Chondrocyte (in vitro differentiated cells): ENCODE results near the gene RSPO4. TPM values are rescaled to one million over a fixed set of nuclear protein-coding genes. Genes with fewer than 3 reads are reported as not detected.

Experiments used
- DNase-seq: peaks from one replicate; pipeline ENCODE4 v3.0.0; 2021; ENCODE audit warnings: mixed read lengths, low spot score
- H3K27ac Mint-ChIP-seq: one replicate; pipeline ENCODE4 v1.8.0; 2021; ENCODE audit warnings: mild to moderate bottlenecking, moderate library complexity, mixed read lengths; ENCODE audit not compliant: unreplicated experiment
- H3K27me3 Mint-ChIP-seq: 2 replicates; pipeline ENCODE4 v1.8.0; 2021; ENCODE audit warnings: low read depth, mixed read lengths
- H3K36me3 Mint-ChIP-seq: 2 replicates; pipeline ENCODE4 v1.8.0; 2021; ENCODE audit warnings: low read depth, mixed read lengths
- H3K4me1 Mint-ChIP-seq: 2 replicates; pipeline ENCODE4 v1.8.0; 2021; ENCODE audit warnings: low read depth, mild to moderate bottlenecking, mixed read lengths
- H3K4me3 Mint-ChIP-seq: one replicate; pipeline ENCODE4 v1.8.0; 2021; ENCODE audit warnings: mild to moderate bottlenecking, moderate library complexity, mixed read lengths; ENCODE audit not compliant: unreplicated experiment
- H3K9me3 Mint-ChIP-seq: 2 replicates; pipeline ENCODE4 v1.8.0; 2021; ENCODE audit warnings: low read depth, mixed read lengths
- CTCF ChIP-seq: fragments of 200-600 bp; sonication (generic); IDR thresholded peaks from 2 replicates; pipeline ENCODE4 v1.5.0; 2021; ENCODE audit warnings: antibody characterized with exemption, mild to moderate bottlenecking, moderate library complexity
- total RNA-seq: library from RNA; stranded (reverse); gene quantifications from 3 replicates; pipeline ENCODE4 v1.2.1, GENCODE V29; 2021

The RSPO4 gene
- total RNA-seq, 1 donor from 2014 or later = not detected

- no peaks in the 10 kb centered on the region for H3K4me1 Mint-ChIP-seq
- no peaks in the 10 kb centered on the region for H3K9me3 Mint-ChIP-seq
- peaks cover 38% of the 10 kb centered on the region for H3K27me3 Mint-ChIP-seq
- H3K27ac Mint-ChIP-seq = no peak overlapping the region
- H3K4me3 Mint-ChIP-seq = no peak overlapping the region
- DNase-seq = peak; percentile 4
- TF ChIP-seq CTCF = no peak
- H3K36me3 Mint-ChIP-seq = no peaks in the 10 kb centered on the region
Measured at GRCh38 chr20:961768-962167, 40.3 kb downstream of the RSPO4 start.

- Mint-ChIP-seq H3K27me3 (peaks cover 45% of the 10 kb centered on the region), H3K9me3 (no peaks in the 10 kb centered on the region), H3K27ac (no peak overlapping the region), H3K4me3 (no peak overlapping the region), H3K36me3 (no peaks in the 10 kb centered on the region), H3K4me1 (no peaks in the 10 kb centered on the region)
- no peak for TF ChIP-seq CTCF
- DNase-seq = peak; percentile 85
Measured at GRCh38 chr20:959996-960615, 42.0 kb downstream of the RSPO4 start.

- peak; percentile 83 for DNase-seq
- H3K9me3 Mint-ChIP-seq = no peaks in the 10 kb centered on the region
- no peak overlapping the region for H3K27ac Mint-ChIP-seq
- peaks cover 45% of the 10 kb centered on the region for H3K27me3 Mint-ChIP-seq
- TF ChIP-seq CTCF = no peak
- H3K4me3 Mint-ChIP-seq = no peak overlapping the region
- no peaks in the 10 kb centered on the region for H3K36me3 Mint-ChIP-seq
- H3K4me1 Mint-ChIP-seq = no peaks in the 10 kb centered on the region
Measured at GRCh38 chr20:958936-959815, 42.9 kb downstream of the RSPO4 start.

- Mint-ChIP-seq H3K4me1 (no peaks in the 10 kb centered on the region), H3K4me3 (no peak overlapping the region), H3K27me3 (peaks cover 49% of the 10 kb centered on the region), H3K27ac (no peak overlapping the region), H3K9me3 (no peaks in the 10 kb centered on the region), H3K36me3 (no peaks in the 10 kb centered on the region)
- DNase-seq = no peak
- TF ChIP-seq CTCF = peak; percentile 39
Measured at GRCh38 chr20:957544-957943, 44.6 kb downstream of the RSPO4 start.

- H3K36me3 Mint-ChIP-seq = no peaks in the 10 kb centered on the region
- peak; percentile 99 for TF ChIP-seq CTCF
- H3K4me3 Mint-ChIP-seq = no peak overlapping the region
- no peaks in the 10 kb centered on the region for H3K9me3 Mint-ChIP-seq
- no peaks in the 10 kb centered on the region for H3K4me1 Mint-ChIP-seq
- H3K27ac Mint-ChIP-seq = no peak overlapping the region
- peak; percentile 68 for DNase-seq
- peaks cover 52% of the 10 kb centered on the region for H3K27me3 Mint-ChIP-seq
Measured at GRCh38 chr20:956330-956951, 45.7 kb downstream of the RSPO4 start.
